Hippocampal formation (tissue), 2 donors: ENCODE results near the gene NTM.

Experiments
- DNase-seq, 2 donors: peaks; one replicate each; lab custom pipeline; 2025; lab: John Stamatoyannopoulos, UW

Gene NTM

DNA sequence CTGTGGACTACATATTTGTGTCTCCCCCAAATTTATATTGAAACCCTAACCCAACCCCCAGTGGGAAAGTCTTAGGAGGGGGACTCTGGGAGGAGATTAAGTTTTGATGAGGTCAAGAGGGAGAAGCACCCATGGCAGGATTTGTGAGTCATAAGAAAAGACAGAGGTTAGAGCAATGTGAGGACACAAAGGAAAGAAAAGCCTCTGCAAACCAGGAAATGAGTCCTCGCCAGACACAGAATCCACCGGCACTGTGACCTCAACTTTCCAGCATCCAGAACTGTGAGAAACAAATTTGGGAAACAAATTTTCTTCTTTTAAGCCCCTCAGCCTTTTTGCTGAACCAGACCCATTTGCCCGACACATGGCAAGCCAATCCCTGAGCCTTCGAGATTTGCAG is 397.0 kb downstream of the NTM start:
- no peak for DNase-seq

DNA sequence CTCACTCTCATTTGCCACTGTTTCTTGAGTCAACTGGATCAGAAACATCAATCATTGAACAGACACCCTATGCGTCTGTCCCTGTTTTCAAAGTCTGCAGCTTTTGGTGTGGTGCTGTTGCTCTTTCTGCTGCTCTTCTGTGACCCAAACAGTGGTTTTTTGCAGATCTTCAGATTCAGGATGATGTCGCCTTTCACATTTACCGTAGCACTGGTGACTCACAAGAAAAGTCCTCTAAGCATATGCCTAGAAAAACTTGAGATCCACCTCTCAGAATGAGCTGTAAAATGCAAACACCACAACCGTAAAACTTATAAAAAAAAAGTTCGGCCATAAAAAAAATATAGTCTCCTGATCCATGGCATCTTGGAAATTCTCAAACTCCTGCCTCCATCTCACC is 400.4 kb downstream of the NTM start:
- no peak for DNase-seq

DNA sequence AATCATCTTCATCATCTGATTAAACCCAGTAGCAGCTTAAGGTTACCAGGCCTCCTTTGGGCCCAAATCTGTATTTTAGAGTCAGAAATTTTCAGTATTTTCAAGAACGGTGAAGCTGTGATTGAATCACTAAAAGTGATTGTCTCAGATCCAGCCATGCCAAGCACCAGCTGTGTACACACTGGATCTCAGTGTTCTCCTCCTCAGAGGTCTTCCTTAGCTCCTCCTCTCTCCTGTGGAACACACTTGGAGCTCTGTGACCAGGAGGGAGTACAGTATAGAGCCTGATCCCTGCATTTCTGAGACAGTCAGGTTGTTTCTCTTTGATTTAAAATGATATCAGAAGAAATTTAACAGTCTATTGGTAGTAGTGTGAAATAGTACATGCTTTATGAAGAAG is 401.1 kb downstream of the NTM start:
- DNase-seq, result no peak

DNA sequence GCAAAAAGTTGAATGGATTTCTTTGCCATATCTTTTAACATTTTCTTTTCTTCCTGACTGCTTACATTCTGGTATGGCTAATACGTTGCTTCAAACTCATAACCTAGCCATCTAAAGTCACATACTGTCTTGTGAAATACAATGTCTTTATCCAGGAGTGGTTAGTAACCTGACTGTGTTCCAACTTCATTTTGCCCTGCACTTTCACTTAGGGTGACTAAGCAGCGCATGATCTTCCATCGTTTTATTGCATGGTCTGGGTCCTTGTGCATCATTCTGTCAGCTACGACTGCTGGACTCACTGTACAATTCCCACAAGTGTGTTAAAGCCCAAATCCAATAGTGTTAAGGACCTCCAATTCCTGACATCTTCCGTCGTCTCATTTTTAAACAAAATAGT is 403.2 kb downstream of the NTM start:
- DNase-seq, result no peak

DNA sequence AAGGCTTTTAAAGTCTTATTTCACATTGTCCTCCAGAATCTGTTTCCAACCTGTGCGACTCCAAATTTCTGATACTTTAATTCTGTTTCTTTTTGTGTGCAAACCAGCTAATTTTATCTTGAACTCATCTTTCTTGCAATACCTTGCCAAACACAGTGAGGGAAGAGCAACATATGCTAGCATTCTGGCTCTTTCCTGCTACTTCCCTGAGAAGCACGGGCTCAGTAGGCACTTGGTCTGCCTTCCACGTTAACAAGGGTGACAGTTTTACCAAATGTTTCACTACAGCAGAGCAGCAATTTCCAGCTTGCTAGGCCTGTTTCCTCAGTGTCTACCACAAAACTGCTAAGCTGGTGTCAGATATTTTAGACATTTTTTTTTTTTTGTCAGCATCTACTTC is 405.8 kb downstream of the NTM start:
- DNase-seq, result peak in 1 of 2 donors; percentile 29

DNA sequence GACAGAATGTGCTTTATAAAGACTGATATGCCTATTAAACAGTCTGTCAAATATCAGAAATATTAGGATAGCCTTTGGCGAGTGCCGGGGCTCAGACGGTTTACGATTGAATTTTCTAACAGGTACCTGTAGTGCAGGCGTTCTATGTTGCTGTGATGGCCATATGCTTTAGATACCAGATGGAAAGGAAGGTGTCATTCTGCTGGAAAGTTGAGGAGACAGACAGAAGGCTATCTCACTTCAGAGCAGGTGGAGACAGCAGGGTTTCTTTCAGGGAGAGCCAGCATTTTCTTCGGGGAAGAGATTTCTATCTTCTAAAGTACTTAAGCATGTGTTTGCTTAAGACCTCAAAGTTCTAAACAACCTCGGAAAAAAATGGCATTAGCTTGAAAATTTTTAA is 415.4 kb downstream of the NTM start:
- DNase-seq, result no peak

DNA sequence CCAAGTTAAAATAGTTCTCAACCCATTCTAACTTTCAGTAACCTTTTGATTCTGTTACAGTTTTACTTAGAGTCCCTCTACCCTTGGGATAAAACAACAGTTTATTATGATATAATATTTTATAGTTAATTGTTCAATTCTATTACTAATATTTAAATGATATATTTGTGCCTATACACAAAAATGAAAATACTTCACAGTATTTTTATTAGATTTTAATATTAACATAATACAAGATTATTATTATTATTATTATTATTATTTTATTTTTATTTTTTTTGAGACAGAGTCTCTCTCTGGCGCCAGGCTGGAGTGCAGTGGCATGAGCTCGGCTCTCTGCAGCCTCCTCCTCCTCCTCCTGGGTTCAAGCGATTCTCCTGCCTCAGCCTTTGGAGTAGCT is 416.7 kb downstream of the NTM start:
- no peak for DNase-seq

DNA sequence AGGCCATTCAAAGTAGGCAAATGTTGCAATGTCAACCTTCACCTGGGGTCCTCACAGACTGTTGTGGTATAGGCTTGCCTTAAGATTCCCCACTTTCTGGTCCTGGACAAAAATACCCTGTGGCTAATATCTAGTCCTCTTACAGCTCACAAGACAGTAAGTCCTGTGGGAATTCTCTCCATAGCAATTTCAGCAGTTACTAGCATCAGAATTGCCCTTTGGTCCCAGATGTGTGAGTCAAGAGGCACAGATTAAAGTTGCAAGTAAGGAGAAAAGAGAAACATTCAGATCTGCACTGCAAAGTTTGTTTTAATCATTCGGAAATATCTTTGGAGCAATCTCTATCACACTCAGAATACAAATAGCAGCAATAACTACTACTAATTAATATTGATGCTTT is 420.2 kb downstream of the NTM start:
- no peak for DNase-seq

DNA sequence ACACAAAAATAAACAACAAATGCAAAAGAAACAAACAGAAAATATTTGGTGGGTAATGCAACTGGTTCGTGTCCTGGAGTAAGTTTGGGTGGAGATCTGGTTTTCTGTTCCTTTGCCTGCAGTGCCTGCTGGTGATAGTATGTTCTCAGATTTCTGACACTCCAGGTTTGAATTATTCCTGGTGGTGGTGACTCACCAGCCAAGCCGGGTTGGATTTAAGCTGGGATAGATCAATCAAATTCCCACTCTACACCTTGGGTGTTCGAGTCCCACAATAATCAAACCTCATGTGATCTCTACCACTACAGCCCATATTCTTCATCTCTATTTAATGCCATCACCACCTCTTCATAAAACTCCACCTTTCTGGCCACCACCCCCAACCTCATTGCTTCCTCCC is 421.8 kb downstream of the NTM start:
- DNase-seq, result no peak

DNA sequence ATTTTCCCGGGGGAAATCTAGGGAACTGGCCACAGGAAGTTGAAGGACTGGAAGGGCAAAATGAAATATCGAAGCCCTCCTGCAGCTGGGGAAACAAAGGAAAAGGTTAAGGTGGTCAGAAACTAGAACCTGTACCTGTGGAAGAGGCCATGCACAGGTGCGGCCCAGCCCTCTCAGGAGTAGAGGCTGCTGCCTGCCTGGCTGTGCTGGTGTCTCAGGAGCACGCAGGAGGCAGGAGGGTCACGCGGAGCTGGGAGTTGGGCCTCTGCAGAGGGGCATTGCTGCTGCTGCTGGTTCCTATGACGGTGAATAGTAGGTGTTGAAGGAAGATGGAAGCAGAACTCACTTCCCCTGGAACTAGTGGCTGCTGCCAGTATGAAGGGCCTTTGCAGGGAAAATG is 425.7 kb downstream of the NTM start:
- no peak for DNase-seq

DNA sequence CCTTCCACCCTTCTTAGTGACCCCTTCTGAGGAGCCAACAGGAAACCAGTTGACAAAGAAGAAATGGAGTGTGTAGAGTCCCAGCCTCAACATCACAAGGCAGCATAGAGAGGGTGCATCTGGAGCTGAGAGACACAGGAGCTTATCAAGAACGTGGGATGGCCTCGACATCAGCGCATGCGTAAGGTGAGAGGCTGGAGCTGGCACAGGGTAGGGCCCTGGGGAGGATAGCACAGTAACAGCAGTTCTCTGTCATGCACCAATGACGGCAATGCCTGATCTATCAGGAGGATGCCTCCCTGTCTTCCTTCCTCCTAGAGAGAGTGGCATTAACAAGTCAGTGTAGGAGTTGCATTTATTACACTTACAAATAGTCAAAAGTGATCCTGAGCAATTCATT is 426.1 kb downstream of the NTM start:
- DNase-seq, result no peak

DNA sequence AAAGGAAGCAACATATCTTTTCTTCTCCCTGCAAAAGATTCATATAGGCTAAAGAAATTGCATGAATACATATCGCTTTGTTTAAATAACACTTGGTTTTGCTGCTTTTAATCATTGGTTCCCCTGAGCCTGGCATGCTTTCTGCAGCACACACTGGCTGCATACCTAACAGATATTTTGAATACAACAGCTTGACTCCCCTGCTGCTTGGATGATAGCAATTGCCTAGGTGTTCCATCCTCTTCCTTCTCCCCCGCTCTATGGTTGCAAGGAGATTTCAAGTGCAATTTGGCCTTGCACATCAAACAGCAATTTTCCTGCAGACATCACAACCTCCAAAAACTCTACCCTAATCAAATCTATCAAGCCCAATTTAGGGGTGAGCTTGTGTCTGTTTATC is 430.0 kb downstream of the NTM start:
- DNase-seq, result no peak

DNA sequence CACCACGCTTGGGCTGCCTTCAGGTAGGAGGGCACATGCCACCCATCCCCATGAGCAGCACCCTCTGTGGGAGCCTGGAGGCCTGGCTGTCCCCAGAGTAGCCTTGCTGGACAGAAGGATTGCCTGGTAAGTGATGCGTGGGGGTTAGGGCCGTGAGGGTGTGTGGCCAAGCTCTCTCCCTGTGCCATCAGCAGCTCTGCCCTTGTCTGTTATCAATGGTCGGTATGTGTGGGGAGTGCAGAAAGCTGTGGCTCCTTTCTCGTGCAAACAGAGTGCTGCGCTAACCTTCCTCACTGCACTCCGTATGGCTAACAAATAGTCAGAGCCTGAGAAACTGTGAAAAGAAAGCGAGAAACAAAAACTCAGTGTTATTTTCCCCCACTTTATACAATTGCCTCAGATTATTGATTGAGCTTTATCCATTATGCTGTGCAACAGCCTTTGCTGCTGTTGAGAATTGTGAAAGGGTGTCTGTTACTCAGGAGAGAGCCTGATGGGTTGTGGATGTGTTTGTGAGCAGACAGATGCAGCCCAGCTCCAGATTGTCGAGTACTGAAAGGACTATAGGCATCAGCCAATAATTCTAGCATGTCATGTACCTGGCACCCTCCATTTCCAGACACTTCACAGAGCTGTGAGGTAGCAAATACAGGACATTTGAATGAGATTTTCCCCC is 432.2 kb downstream of the NTM start:
- no peak for DNase-seq

DNA sequence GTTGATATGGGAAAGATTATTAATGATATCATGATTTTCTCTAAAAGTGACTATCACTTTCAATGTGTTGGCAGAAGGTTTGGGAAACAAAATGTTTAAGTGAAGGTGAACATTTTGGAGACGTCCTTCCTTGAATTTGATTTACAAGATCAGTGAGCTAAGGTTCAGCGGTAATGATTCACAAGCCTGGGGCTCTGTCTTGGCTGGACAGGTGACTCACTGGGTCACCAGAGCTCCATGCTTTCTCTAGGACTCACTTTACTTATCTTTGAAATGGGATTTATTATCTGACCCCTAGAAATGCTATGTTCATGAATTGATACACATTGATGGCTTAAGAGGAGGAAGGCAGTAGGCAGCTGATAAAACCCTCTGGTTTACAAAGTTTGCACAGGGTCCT is 437.5 kb downstream of the NTM start:
- DNase-seq, result no peak

DNA sequence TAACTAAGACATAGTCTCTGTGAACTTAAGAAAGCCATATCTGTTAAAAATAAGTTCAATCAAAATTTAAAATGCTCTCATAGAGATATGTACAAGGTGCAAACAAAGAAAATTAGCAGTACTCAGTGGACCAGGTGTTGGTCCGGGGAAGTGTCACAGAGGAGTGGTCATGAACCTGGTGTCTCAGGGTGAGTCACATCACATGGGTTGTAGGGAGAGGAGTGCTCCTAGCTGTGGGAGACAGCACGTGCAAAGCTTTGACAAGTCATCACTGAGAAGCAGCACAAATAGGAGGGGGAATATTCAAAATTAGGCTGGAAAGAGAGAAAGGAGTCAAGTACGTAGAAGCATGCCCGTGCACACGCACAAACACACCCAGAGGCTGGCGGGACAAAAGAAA is 438.1 kb downstream of the NTM start:
- DNase-seq, result no peak

DNA sequence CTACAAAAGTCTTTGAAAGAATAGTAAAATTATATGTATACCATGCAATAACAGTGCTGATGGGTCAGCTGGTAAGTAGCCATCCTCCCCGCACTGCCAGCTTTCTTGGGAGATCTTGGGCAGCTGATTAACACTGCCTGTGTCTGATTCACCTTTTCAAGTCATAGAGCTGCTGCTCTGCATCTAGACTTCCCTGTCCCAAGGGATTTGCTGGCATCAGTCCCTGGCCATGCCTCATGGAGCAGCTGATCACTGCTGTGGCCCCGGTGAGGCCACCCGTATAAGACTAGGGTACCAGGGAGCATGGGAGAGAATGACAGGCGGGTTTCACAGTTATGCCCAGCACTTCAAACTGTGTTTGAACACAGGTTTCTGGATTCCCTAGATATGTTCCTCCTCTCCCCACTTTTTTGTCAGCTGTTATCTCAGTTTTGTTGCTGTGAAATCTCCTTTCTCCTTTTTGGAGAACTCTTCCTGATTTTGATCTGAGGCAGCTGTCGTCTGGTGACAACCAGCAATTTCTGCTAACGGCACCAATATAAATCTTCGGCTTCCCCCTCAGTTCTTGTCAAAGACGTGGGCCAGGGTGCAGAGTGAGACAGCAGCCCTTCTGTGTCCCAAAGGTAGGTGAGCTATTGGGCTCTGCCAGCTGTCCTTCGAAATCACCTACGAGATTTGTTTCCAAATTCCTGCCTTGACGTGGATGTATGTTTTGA is 438.9 kb downstream of the NTM start:
- no peak for DNase-seq

DNA sequence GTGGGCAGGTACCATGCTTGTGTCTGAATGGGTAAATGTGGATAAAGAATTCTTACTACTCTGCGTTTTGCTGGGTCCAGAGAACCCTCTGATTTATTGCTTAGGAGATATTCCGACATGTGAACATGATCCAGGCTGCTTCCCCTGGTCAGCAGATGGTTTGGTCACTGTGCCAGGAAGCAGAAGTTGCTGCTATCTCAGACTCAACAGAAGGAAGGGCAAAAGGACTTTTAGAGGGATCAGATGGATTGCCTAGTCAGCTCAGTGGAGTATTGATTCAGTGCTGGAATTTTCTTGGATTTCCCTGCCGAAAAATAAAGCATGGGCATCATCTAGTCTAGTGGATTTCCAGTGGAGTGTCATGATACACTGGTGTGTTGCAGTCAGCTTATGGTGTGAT is 440.1 kb downstream of the NTM start:
- DNase-seq, result no peak

DNA sequence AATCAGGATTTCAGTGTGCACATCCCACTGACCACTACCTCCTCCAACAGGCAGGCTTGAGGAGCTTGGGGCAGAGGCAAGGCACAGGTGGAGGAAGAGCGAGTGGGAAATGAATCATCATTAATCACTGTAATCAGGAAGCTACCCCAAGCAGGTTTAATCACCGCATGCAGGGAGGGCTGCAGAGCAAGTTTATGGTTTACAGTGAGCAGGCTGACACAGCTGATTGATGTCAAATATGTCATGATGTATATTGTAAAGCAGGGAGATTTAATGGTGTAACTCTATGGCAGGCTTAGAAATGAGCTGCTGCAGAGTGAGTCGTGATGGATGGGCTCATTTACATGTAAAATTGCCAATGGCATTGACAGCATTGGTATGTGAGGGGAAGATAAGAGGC is 441.0 kb downstream of the NTM start:
- DNase-seq, result no peak

DNA sequence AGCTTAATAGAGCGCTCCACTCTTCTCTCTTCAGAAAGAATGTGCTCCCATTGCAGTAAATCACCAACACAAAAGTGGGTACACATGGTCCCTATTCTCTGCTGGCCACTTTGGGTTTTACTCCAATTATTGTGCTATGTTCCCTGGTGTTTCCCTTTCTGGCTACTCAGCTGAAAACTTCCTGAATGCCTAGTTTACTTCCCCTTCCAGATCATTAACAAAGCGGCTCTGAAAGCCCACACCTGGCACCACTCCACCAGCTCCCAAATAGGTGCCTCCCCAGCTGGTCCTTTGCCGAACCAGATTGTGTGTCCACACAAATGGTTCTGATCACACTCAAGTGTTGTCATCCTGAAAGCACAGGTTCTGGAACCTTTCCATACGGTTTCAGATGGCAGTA is 443.7 kb downstream of the NTM start:
- peak in 1 of 2 donors; percentile 47 for DNase-seq

DNA sequence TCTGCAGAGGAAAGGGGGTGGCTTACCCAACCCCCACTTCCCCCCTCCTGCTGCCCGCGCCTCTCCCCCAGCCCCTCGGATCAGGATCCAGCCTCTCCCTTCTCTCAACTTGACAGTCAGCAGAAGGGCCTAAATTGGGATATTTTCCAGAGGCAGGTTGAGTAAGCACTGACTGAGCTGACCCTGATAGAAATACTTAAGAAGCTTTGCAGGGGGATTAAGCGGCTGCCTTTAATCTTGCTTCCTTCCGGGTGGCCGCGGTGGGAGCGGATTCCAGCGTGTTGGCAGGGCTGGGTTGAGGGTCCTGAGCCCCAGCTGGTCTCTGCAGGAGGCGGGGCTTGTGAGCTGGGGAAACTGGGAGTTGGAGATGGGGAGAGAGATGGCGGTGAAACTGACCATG is 445.2 kb downstream of the NTM start:
- no peak for DNase-seq

DNA sequence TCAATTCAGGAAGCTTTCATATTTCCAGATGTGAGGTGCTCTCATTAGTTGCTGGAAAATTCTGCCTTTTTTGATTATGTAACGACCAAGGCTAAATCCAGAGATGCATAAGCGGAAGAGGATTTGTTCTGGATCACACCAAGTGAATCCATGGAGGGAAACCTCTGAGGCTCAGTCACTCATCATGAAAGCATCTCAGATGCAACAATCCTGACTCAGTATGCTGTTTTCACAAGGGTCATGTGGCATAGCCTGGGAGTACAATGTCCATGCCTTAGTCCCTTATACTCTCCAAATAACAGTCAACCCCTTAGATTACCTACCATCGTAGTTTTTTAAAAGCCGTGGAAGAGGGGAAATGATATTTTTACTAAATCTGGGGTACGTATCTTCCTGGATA is 445.6 kb downstream of the NTM start:
- DNase-seq, result no peak

DNA sequence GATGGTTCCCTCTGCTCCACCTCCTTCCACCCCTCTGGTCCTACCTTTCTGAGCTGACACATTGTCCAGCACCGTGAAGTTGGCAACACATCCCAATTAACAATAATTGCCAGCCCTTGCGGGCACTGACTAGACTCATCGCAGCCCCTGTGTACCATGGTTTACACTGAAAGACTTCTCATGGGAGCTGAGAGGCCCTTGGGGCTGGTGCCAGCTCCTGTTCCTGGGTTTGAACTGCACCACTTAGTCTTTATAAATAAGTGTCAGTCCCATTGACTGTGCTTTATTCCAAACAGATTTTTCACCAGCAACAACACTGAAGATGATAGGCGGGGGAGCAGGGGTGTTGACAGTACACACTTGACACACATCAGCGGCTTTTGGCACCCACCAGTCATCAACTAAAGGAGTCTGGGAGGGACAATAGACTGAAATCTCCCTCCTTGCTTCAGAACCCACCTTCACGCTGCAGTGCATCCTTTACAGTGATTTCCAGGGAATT is 447.3 kb downstream of the NTM start:
- no peak for DNase-seq

DNA sequence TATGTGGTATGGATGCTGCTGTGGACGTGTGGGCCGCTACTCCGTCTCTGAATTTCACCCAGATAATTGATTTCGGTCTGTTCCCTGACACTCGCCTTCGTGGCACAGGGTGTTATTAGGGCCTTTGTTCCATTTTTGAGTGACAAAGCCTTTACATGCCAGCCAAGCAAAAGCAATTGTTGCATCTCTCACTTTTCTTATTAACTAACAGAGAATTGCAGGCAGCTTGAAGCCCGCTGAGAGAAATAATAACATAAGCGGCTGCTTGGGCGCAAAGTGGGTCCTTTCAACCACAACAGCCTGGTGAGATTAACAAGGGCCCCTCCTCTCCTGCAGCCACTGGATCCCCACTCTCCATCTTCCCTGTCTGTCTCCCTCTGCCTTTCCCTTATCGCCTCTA is 449.4 kb downstream of the NTM start:
- no peak for DNase-seq

DNA sequence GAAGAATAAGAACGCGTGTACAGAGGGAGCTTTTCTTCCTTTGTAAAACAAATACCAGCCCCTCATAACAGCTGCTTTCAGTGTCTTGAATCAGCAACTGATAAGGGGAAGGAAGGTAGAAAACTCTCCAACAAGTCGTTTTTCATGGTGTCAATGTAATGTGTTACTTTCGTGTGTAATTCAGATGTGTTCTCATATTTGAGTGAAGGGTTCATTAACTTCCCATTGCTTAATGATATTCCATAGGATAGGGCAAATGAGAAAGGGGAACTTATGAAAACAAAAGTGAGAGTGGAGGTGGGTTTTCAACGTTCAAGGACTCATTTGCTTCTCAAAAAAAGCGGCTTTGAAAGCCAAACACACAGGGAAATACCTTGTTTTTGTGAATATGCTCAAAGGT is 452.1 kb downstream of the NTM start:
- DNase-seq, result no peak
